ENCODE measurements around the gene CCR3.

CCR3 gene

DNA sequence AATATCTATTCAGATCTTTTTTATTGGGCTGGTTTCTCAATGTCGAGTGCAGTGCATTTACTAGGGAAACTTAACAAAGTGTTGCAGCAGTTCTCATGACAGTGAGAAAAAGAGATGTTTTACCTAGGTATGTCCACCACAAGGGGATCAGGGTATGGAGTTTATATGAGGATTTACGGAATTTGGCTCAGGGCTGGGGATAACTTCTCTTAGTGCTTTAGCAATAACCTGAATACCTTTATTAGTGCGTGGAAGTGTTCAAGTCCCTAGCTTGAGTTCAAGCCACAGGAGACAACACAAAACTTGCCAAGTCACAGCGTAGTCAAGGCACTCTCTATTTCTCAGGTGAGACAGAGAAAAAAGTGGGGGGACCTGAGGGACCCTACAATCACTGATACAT lies 3.9 kb upstream of the CCR3 start:
- Histone ChIP-seq H3K4me3 (ENCODE audit: low read length in 2 of 2) (no peak overlapping the region), H3K27me3 (ENCODE audit: control insufficient read depth in 2 of 2, insufficient read depth in 2 of 2, low read length in 2 of 2) (peaks cover 0 to 3% of the 10 kb centered on the region in 2 donors), H3K9ac (ENCODE audit: low read depth in 1 of 2, low read length in 2 of 2) (no peak overlapping the region), H3K36me3 (ENCODE audit: control insufficient read depth in 2 of 2, insufficient read depth in 2 of 2, low read length in 2 of 2) (no peaks in the 10 kb centered on the region), H3K9me3 (ENCODE audit: control insufficient read depth in 2 of 2, low read length in 2 of 2) (no peaks in the 10 kb centered on the region), H3K27ac (ENCODE audit: low read depth in 2 of 2, low read length in 2 of 2) (no peak overlapping the region), H3K4me1 (ENCODE audit: control insufficient read depth in 2 of 2, insufficient read depth in 2 of 2, low read length in 2 of 2) (no peaks in the 10 kb centered on the region)

DNA sequence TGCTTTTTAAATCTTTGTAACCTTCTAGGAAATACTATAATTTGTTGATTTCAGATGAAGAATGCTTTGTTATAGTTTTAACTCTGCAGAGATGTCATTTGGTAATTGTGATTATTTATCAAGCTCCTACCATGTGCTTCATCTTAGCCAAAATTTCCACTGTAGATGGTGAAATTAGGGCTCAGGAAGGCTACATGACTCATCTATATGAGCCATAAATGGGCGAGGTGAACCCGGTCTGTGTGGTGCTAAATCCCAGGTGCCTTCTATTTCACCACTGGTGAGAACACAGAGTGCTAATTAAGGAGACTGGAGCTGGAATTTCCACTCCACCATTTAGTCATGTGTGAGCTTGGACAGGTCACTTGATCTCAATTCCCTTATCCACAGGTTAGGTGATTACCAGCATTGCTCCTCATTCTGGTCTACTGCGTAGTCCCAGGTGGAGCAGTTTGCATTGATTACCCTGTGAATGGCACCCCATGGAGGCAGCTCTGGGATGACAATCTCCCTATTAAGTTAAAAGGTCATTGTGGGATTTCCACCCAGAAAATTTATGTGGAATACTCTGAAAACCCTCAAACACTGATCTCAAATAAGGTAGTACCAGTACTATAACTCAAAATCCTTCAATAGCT lies 2.8 kb upstream of the CCR3 start:
- Histone ChIP-seq H3K27me3 (ENCODE audit: control insufficient read depth in 2 of 2, insufficient read depth in 2 of 2, low read length in 2 of 2) (peaks cover 0 to 3% of the 10 kb centered on the region in 2 donors), H3K4me1 (ENCODE audit: control insufficient read depth in 2 of 2, insufficient read depth in 2 of 2, low read length in 2 of 2) (no peaks in the 10 kb centered on the region), H3K27ac (ENCODE audit: low read depth in 2 of 2, low read length in 2 of 2) (no peak overlapping the region), H3K9me3 (ENCODE audit: control insufficient read depth in 2 of 2, low read length in 2 of 2) (no peaks in the 10 kb centered on the region), H3K36me3 (ENCODE audit: control insufficient read depth in 2 of 2, insufficient read depth in 2 of 2, low read length in 2 of 2) (no peaks in the 10 kb centered on the region), H3K4me3 (ENCODE audit: low read length in 2 of 2) (no peak overlapping the region), H3K9ac (ENCODE audit: low read depth in 1 of 2, low read length in 2 of 2) (no peak overlapping the region)

- Histone ChIP-seq H3K27ac (ENCODE audit: low read depth in 2 of 2, low read length in 2 of 2) (no peak overlapping the region), H3K27me3 (ENCODE audit: control insufficient read depth in 2 of 2, insufficient read depth in 2 of 2, low read length in 2 of 2) (peaks cover 0 to 3% of the 10 kb centered on the region in 2 donors), H3K9me3 (ENCODE audit: control insufficient read depth in 2 of 2, low read length in 2 of 2) (no peaks in the 10 kb centered on the region), H3K36me3 (ENCODE audit: control insufficient read depth in 2 of 2, insufficient read depth in 2 of 2, low read length in 2 of 2) (no peaks in the 10 kb centered on the region), H3K4me3 (ENCODE audit: low read length in 2 of 2) (no peak overlapping the region), H3K9ac (ENCODE audit: low read depth in 1 of 2, low read length in 2 of 2) (no peak overlapping the region), H3K4me1 (ENCODE audit: control insufficient read depth in 2 of 2, insufficient read depth in 2 of 2, low read length in 2 of 2) (no peaks in the 10 kb centered on the region)
These were observed 2.3 kb upstream of the CCR3 start for GRCh38 chr3:46239952-46240351.

GRCh38 chr3:46243560-46243959 lies 1.3 kb downstream of the CCR3 start:
- no peaks in the 10 kb centered on the region for H3K36me3 ChIP-seq (ENCODE audit: control insufficient read depth in 2 of 2, insufficient read depth in 2 of 2, low read length in 2 of 2)
- H3K9me3 ChIP-seq (ENCODE audit: control insufficient read depth in 2 of 2, low read length in 2 of 2), result no peaks in the 10 kb centered on the region
- no peaks in the 10 kb centered on the region for H3K4me1 ChIP-seq (ENCODE audit: control insufficient read depth in 2 of 2, insufficient read depth in 2 of 2, low read length in 2 of 2)

GRCh38 chr3:46245146-46245545 lies 2.9 kb downstream of the CCR3 start:
- H3K27me3 ChIP-seq (ENCODE audit: control insufficient read depth in 2 of 2, insufficient read depth in 2 of 2, low read length in 2 of 2), result no peaks in the 10 kb centered on the region
- no peaks in the 10 kb centered on the region for H3K36me3 ChIP-seq (ENCODE audit: control insufficient read depth in 2 of 2, insufficient read depth in 2 of 2, low read length in 2 of 2)
- no peak overlapping the region for H3K27ac ChIP-seq (ENCODE audit: low read depth in 2 of 2, low read length in 2 of 2)
- H3K4me1 ChIP-seq (ENCODE audit: control insufficient read depth in 2 of 2, insufficient read depth in 2 of 2, low read length in 2 of 2), result no peaks in the 10 kb centered on the region
- H3K4me3 ChIP-seq (ENCODE audit: low read length in 2 of 2), result no peak overlapping the region
- H3K9ac ChIP-seq (ENCODE audit: low read depth in 1 of 2, low read length in 2 of 2), result no peak overlapping the region
- H3K9me3 ChIP-seq (ENCODE audit: control insufficient read depth in 2 of 2, low read length in 2 of 2), result no peaks in the 10 kb centered on the region

More at GRCh38 chr3:46243560-46243959, 1.3 kb downstream of the CCR3 start:
- Histone ChIP-seq H3K27me3 (ENCODE audit: control insufficient read depth in 2 of 2, insufficient read depth in 2 of 2, low read length in 2 of 2) (no peaks in the 10 kb centered on the region), H3K4me3 (ENCODE audit: low read length in 2 of 2) (no peak overlapping the region), H3K9ac (ENCODE audit: low read depth in 1 of 2, low read length in 2 of 2) (no peak overlapping the region), H3K27ac (ENCODE audit: low read depth in 2 of 2, low read length in 2 of 2) (no peak overlapping the region)

DNA sequence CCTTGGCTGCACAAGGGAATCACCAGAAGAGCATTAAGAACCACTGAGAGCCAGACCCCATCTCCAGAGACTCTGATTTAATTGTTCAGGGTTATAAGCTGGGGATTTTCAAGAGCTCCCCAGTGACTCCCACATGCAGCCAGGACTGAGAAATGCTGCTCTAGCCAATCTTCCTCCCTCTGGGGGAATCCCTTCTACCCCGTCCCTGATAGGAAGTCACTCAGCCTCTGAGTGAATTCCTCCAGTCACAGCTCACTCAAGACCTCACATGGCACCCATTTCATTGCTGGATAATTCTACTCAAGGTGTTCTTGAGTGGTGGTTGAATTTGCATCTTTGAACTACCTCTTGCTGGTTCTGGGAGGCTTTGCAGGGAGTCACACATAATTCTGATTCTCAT lies 10.7 kb downstream of the CCR3 start:
- no peaks in the 10 kb centered on the region for H3K36me3 ChIP-seq (ENCODE audit: control insufficient read depth in 2 of 2, insufficient read depth in 2 of 2, low read length in 2 of 2)
- H3K4me3 ChIP-seq (ENCODE audit: low read length in 2 of 2), result no peak overlapping the region
- no peaks in the 10 kb centered on the region for H3K4me1 ChIP-seq (ENCODE audit: control insufficient read depth in 2 of 2, insufficient read depth in 2 of 2, low read length in 2 of 2)
- H3K27me3 ChIP-seq (ENCODE audit: control insufficient read depth in 2 of 2, insufficient read depth in 2 of 2, low read length in 2 of 2), result no peaks in the 10 kb centered on the region
- no peaks in the 10 kb centered on the region for H3K9me3 ChIP-seq (ENCODE audit: control insufficient read depth in 2 of 2, low read length in 2 of 2)
- no peak overlapping the region for H3K9ac ChIP-seq (ENCODE audit: low read depth in 1 of 2, low read length in 2 of 2)
- H3K27ac ChIP-seq (ENCODE audit: low read depth in 2 of 2, low read length in 2 of 2), result no peak overlapping the region

- no peak overlapping the region for H3K27ac ChIP-seq (ENCODE audit: low read depth in 2 of 2, low read length in 2 of 2)
- H3K36me3 ChIP-seq (ENCODE audit: control insufficient read depth in 2 of 2, insufficient read depth in 2 of 2, low read length in 2 of 2), result no peaks in the 10 kb centered on the region
- no peaks in the 10 kb centered on the region for H3K4me1 ChIP-seq (ENCODE audit: control insufficient read depth in 2 of 2, insufficient read depth in 2 of 2, low read length in 2 of 2)
- no peaks in the 10 kb centered on the region for H3K9me3 ChIP-seq (ENCODE audit: control insufficient read depth in 2 of 2, low read length in 2 of 2)
- no peak overlapping the region for H3K9ac ChIP-seq (ENCODE audit: low read depth in 1 of 2, low read length in 2 of 2)
- H3K4me3 ChIP-seq (ENCODE audit: low read length in 2 of 2), result no peak overlapping the region
- H3K27me3 ChIP-seq (ENCODE audit: control insufficient read depth in 2 of 2, insufficient read depth in 2 of 2, low read length in 2 of 2), result no peaks in the 10 kb centered on the region
These were observed 16.3 kb downstream of the CCR3 start for GRCh38 chr3:46258525-46258924.

GRCh38 chr3:46261926-46262594 lies 19.8 kb downstream of the CCR3 start:
- Histone ChIP-seq H3K9me3 (ENCODE audit: control insufficient read depth in 2 of 2, low read length in 2 of 2) (no peaks in the 10 kb centered on the region), H3K36me3 (ENCODE audit: control insufficient read depth in 2 of 2, insufficient read depth in 2 of 2, low read length in 2 of 2) (no peaks in the 10 kb centered on the region), H3K4me3 (ENCODE audit: low read length in 2 of 2) (no peak overlapping the region), H3K9ac (ENCODE audit: low read depth in 1 of 2, low read length in 2 of 2) (no peak overlapping the region), H3K27me3 (ENCODE audit: control insufficient read depth in 2 of 2, insufficient read depth in 2 of 2, low read length in 2 of 2) (no peaks in the 10 kb centered on the region), H3K4me1 (ENCODE audit: control insufficient read depth in 2 of 2, insufficient read depth in 2 of 2, low read length in 2 of 2) (no peaks in the 10 kb centered on the region), H3K27ac (ENCODE audit: low read depth in 2 of 2, low read length in 2 of 2) (no peak overlapping the region)

GRCh38 chr3:46264002-46264401 lies 21.7 kb downstream of the CCR3 start:
- Histone ChIP-seq H3K9ac (ENCODE audit: low read depth in 1 of 2, low read length in 2 of 2) (no peak overlapping the region), H3K4me1 (ENCODE audit: control insufficient read depth in 2 of 2, insufficient read depth in 2 of 2, low read length in 2 of 2) (no peaks in the 10 kb centered on the region), H3K27ac (ENCODE audit: low read depth in 2 of 2, low read length in 2 of 2) (no peak overlapping the region), H3K27me3 (ENCODE audit: control insufficient read depth in 2 of 2, insufficient read depth in 2 of 2, low read length in 2 of 2) (no peaks in the 10 kb centered on the region), H3K4me3 (ENCODE audit: low read length in 2 of 2) (no peak overlapping the region), H3K9me3 (ENCODE audit: control insufficient read depth in 2 of 2, low read length in 2 of 2) (no peaks in the 10 kb centered on the region), H3K36me3 (ENCODE audit: control insufficient read depth in 2 of 2, insufficient read depth in 2 of 2, low read length in 2 of 2) (no peaks in the 10 kb centered on the region)

- Histone ChIP-seq H3K4me3 (ENCODE audit: low read length in 2 of 2) (no peak overlapping the region), H3K9ac (ENCODE audit: low read depth in 1 of 2, low read length in 2 of 2) (no peak overlapping the region), H3K4me1 (ENCODE audit: control insufficient read depth in 2 of 2, insufficient read depth in 2 of 2, low read length in 2 of 2) (no peaks in the 10 kb centered on the region), H3K27ac (ENCODE audit: low read depth in 2 of 2, low read length in 2 of 2) (no peak overlapping the region), H3K27me3 (ENCODE audit: control insufficient read depth in 2 of 2, insufficient read depth in 2 of 2, low read length in 2 of 2) (no peaks in the 10 kb centered on the region), H3K9me3 (ENCODE audit: control insufficient read depth in 2 of 2, low read length in 2 of 2) (no peaks in the 10 kb centered on the region), H3K36me3 (ENCODE audit: control insufficient read depth in 2 of 2, insufficient read depth in 2 of 2, low read length in 2 of 2) (no peaks in the 10 kb centered on the region)
These were observed 24.3 kb downstream of the CCR3 start for GRCh38 chr3:46266598-46266997.
